Stimulated activated CD4-positive, alpha-beta T cell treated with anti-CD3 and anti-CD28 coated beads, Interleukin-15, amount 100 ng/mL, for 1 hour (primary cell): Measurements from ENCODE around the gene CCL25.
"Not testable (repeated sequence)": the region's sequence is repeated elsewhere in the genome, so short reads cannot be mapped to it uniquely, and the experiment has no call there.

Experiments
- DNase-seq, 2 donors: peaks; one replicate each; pipeline ENCODE4 v3.0.0-alpha.2; 2020; ENCODE audit warnings: low read depth in 1 of 2, low spot score in 1 of 2

Gene CCL25

DNA sequence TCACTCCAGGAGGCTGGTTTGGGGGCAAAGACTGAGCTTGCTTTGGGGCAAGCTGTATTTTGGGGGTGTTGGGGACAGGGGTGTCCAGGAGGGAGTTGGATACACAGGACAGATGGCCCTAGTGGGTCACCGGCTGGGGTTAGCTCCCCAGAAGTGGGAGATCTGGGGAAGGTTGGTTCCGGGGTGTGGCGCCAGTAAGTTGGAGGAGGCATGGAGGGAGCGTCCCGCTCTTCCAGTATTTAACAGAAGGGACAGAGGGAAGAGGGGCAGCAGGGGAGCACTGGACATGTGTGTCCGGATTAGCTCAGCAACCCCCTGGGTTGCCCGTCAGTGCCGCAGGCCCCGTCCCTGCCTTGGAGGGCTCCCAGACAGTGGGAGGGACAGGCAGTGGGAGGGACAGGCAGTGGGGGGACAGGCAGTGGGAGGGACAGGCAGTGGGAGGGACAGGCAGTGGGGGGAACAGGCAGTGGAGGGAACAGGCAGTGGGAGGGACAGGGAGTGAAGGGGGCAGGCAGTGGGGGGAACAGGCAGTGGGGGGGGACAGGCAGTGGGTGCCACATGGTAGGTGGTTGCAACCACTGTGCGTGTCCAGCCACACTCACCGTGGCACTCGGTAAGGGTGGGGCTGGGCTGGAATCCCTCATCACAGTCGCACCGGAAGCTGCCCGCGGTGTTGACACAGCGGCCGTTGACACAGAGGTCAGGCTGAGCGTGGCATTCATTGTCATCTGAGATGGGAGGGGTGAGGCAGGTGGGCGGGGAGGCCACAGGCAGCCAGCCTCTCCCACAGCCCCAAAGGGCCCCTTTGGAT is 33.2 kb downstream of the CCL25 start:
- DNase-seq, result no peak

DNA sequence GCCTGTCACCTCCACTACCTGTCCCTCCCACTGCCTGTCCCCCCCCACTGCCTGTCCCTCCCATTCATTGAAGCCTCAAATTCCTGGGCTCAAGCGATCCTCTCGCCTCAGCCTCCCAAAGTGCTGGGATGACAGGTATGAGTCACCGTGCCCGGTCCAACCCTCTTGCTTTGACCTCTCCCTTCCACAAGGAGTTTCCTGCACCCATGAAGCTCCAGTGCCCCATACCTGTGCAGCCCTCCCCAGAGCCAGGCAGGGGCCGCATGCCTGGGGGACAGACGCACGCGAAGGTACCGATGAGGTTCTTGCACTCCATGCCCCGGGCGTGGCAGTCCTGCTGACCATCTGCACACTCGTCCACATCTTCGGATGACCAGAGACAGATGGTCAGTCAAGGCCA is 34.3 kb downstream of the CCL25 start:
- DNase-seq, result no peak

- no peak for DNase-seq
Measured at GRCh38 chr19:8087876-8088275, 35.3 kb downstream of the CCL25 start.

DNA sequence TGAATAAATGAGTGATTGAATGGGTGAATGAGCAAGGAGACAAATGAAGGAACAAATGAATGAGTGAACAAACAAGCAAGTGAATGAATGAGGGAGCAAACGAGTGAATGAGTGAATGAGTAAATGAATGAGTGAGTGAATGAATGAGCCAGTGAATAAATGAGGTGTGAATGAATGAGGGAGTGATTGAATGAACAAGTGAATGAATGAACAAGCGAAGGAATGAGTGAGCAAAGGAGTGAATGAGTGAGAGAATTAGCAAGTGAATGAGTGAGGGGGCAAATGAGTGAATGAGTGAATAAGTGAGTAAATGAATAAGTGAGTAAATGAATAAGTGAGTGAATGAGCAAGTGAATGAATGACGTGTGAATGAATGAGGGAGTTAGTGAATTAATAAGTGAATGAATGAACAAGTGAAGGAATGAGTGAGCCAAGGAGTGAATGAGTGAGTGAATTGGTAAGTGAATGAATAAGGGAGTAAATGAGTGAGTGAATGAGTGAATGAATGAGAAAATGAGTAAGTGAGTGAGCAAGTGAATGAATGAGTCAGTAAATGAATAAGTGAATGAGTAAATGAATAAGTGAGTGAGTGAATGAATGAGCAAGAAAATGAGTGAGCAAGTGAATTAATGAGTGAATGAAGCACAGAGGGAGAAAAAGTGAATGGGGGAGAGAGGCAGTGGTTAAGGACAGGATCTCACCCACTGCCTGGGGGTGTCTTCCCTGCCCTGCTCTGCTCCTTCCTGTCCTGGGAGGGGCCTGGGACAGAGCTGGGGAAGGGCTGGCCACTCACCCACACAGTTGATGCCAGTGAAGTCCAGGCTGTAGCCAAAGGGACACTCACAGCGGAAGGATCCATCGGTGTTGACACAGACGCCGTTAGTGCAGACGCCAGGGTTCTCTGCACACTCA is 36.4 kb downstream of the CCL25 start:
- no peak for DNase-seq

- DNase-seq, result no peak
Measured at GRCh38 chr19:8089664-8090601, 37.4 kb downstream of the CCL25 start.

GRCh38 chr19:8090950-8091349 is 38.4 kb downstream of the CCL25 start:
- DNase-seq, result no peak

- DNase-seq, result no peak
Measured at GRCh38 chr19:8093740-8094139, 41.2 kb downstream of the CCL25 start.

- DNase-seq, result no peak
Measured at GRCh38 chr19:8094336-8094735, 41.8 kb downstream of the CCL25 start.

- no peak for DNase-seq
Measured at GRCh38 chr19:8095354-8095886, 42.9 kb downstream of the CCL25 start.

DNA sequence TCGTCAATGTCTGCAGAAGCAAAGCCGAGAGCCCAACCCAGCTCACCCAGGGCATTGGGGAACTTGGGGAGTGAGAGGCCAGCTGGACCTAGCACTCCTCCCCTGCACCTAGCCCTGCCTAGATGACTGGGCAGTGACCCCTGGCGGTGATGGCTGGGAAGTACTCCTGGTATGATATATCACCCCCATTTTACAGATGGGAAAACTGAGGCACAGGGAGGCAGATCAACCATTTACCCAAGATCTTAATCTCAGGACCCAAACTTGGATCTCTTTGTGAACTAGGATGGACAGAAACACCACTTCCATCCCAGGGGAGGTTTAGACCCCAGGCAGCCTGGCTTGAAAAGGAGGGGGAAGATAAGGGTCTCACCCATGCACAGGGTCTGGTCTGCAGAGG is 43.5 kb downstream of the CCL25 start:
- no peak for DNase-seq

GRCh38 chr19:8097198-8097597 is 44.6 kb downstream of the CCL25 start:
- no peak for DNase-seq

DNA sequence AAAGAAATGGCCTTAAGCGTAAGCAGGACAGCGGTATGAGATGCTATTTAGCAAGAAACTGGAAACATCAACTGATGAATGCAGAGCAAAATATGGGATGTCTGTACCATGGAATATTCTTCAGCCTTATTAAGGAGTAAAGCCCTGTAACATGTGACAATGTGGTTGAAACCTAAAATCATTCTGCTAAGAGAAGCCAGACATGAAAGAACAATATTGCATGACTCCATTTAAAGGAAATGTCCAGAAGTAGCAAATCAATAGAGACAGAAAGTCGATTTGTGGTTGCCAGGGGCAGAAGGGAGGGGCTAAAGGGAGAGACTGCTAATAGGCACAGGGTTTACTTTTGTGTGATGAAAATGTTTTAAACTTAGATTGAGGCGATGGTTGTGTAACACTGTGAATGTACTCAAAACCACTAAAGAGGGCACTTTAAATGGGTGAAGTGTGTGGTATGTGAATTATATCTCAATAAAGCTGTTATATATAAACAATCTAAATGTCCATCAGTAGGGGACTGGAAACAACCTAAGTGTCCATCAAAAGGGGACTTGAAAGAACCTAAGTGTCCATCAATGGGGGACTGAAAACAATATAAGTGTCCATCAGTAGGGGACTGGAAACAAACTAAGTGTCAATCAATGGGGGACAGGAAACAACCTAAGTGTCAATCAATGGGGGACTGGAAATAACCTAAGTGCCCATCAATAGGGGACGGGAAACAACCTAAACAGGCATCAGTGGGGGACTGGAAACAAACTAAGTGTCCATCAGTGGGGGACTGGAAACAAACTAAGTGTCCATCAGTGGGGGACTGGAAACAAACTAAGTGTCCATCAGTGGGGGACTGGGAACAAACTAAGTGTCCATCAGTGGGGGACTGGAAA is 45.4 kb downstream of the CCL25 start:
- no peak for DNase-seq

DNA sequence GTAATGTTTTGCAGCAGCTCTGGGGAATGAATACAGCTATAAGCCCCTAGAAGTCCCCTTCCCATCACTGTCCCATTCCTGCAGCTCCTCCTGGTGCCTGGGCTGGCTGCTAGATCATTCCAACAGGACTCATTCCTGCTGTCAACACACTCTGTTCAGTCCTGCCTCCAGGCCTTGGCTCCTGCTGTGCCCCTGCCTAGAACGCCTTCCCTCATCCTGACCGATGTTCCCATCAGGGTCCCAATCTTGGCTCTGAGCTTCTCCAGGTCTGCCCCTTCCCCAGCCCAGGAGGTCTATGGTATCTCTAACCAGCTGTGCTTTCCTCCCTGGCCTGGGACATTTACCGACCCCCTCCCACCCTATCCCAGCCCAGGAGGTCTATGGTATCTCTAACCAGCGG is 48.8 kb downstream of the CCL25 start:
- DNase-seq, result no peak

GRCh38 chr19:8101910-8102309 is 49.4 kb downstream of the CCL25 start:
- DNase-seq, result not testable (repeated sequence)

DNA sequence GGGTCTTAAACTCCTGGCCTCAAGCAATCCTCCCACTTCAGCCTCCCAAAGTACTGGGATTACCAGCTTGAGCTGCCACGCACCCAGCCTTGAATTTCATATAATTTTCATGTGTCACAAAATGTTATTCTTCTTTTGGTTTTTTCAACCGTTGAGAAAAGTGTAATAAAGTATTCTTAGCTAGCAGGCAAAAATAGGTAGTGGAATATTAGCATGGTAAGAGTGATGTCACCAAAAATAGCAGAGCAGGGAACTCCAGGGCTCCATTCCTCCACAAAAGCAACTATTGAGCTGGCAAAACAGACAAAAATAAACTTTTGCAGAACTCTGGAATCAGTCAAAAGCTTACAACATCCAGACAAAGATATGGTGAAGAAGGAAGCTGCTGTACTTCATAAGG is 52.9 kb downstream of the CCL25 start:
- DNase-seq, result no peak

GRCh38 chr19:8107301-8107903 is 54.8 kb downstream of the CCL25 start:
- no peak for DNase-seq

- DNase-seq, result no peak
Measured at GRCh38 chr19:8108560-8109445, 56.2 kb downstream of the CCL25 start.

- no peak for DNase-seq
Measured at GRCh38 chr19:8109455-8109854, 56.9 kb downstream of the CCL25 start.
